ENCODE data around the gene CAPN15.

Gene CAPN15

GRCh38 chr16:563072-563644 is 35.6 kb downstream of the CAPN15 start:
- no peak for DNase-seq

- DNase-seq = no peak
Measured at GRCh38 chr16:564690-565418, 37.3 kb downstream of the CAPN15 start.

GRCh38 chr16:565419-566330 is 38.2 kb downstream of the CAPN15 start:
- DNase-seq = no peak

- peak; percentile 45 for DNase-seq
Measured at GRCh38 chr16:566475-567372, 39.2 kb downstream of the CAPN15 start, which contains the start of gene NHLRC4. Gene NHLRC4, plus strand, starts transcription at chr16:567005. Its CDS starts 1,043 bp downstream, at chr16:568048.

GRCh38 chr16:567373-568256 is 40.1 kb downstream of the CAPN15 start:
- DNase-seq = no peak

- no peak for DNase-seq
Measured at GRCh38 chr16:568401-569258, 41.1 kb downstream of the CAPN15 start.

- DNase-seq = peak; percentile 63
Measured at GRCh38 chr16:569445-570254, 42.1 kb downstream of the CAPN15 start, which contains the start of gene PIGQ. Gene PIGQ, plus strand, starts transcription at chr16:569968. Its CDS starts 4,107 bp downstream, at chr16:574075.

- no peak for DNase-seq
Measured at GRCh38 chr16:572865-573650, 45.5 kb downstream of the CAPN15 start.

GRCh38 chr16:574021-574760 is 46.7 kb downstream of the CAPN15 start:
- DNase-seq = no peak

GRCh38 chr16:575354-576196 is 48.1 kb downstream of the CAPN15 start:
- no peak for DNase-seq

- no peak for DNase-seq
Measured at GRCh38 chr16:576197-576822, 48.8 kb downstream of the CAPN15 start.

GRCh38 chr16:576823-577201 is 49.3 kb downstream of the CAPN15 start:
- no peak for DNase-seq

- no peak for DNase-seq
Measured at GRCh38 chr16:577796-578195, 50.3 kb downstream of the CAPN15 start.

- no peak for DNase-seq
Measured at GRCh38 chr16:578232-578869, 50.8 kb downstream of the CAPN15 start.

- DNase-seq = peak; percentile 73
Measured at GRCh38 chr16:578870-579405, 51.4 kb downstream of the CAPN15 start.
